Hepatocyte (in vitro differentiated cells): ENCODE results near the gene STRIP1.

ENCODE experiments used
- CTCF ChIP-seq: fragments of 200-600 bp; sonication (generic); IDR thresholded peaks from 2 replicates; pipeline ENCODE4 v1.5.1; 2016; ENCODE audit warnings: antibody characterized with exemption, mild to moderate bottlenecking; ENCODE audit not compliant: poor library complexity
- EZH2 ChIP-seq: fragments of 200-600 bp; sonication (generic); IDR thresholded peaks from 2 replicates; pipeline ENCODE4 v1.6.1; 2016; ENCODE audit warnings: antibody characterized with exemption, mild to moderate bottlenecking, borderline replicate concordance

- TF ChIP-seq CTCF (no peak), EZH2 (no peak)
Observed at GRCh38 chr1:110100335-110100734, 65.9 kb downstream of the STRIP1 start.
